ENCODE data around the gene ZFP92.
"Not testable (repeated sequence)": the region's sequence is repeated elsewhere in the genome, so short reads cannot be mapped to it uniquely, and the experiment has no call there.

Gene ZFP92, protein sequence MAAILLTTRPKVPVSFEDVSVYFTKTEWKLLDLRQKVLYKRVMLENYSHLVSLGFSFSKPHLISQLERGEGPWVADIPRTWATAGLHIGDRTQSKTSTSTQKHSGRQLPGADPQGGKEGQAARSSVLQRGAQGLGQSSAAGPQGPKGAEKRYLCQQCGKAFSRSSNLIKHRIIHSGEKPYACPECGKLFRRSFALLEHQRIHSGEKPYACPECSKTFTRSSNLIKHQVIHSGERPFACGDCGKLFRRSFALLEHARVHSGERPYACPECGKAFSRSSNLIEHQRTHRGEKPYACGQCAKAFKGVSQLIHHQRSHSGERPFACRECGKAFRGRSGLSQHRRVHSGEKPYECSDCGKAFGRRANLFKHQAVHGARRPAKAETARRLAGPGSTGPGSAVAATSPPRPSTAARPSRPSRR

DNA sequence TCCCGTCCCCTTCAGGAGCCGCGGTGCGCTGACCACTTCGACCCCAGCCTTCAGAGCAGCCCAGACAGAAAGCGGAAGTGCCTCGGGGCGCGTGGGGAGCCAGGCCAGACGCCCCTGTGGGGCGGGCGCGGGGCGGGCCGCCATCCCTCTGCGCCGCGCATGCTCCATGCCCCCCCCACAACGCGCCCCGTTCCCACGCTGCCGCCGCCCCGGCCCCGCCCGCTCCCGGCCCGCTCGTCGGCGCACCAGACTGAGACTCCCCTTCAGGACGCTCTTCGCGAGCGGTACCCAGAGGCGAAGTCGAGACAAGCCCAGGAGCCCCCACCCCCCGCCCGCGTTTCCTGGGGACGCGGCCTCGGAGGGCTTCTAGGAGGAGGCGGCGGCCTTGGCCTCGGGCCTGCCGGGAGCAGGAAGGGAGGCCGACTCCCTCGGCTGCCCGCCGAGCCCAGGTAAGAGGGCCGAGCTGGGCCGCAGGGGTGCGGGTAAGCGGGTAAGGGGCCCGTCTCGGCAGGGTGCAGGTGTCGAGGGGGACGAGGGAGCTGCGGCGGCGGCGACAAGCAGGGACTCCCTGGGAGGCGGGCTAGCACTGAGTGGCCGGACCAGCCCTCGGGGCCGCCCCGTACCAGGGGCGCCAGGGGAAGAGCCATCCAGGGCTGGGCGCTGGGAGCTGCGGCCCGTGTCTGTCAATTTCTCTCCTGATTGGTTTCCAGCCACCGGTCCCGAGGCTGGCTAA lies at the start of gene ZFP92:
Gene ZFP92 (plus strand): TSS at position 218 of the 733 bp plus-strand sequence. CDS start 6,851 bp downstream, outside the sequence.
- no peak for DNase-seq

DNA sequence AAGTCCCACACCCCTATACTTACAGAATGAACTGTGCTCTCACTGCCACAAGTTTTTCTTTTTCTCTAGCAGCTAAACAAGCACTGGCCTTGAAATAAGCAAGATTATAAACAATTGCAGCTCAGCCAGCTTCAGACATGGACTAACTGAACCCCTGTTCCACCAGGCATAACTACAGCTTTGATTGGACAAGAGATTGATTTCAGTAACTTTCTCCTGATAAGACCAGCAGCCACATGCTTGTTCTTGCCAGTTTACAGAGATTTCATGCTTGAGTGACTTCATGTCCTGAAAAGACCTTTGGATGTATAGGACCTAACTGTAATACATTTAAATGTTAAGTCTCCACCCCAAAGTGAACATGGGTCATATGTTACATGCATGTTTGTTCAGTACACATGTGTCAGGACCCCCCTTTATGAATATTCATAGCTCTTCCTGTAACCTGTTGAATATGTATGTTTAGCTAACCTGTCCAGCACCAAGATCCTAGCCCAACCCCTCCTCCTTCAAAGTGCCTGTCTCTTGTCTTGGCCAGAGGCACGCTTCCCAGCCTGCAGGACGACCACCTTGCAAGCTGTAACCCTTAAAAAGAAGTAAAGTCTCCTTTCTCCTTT lies 49.4 kb upstream of the ZFP92 start:
- no peak for DNase-seq

DNA sequence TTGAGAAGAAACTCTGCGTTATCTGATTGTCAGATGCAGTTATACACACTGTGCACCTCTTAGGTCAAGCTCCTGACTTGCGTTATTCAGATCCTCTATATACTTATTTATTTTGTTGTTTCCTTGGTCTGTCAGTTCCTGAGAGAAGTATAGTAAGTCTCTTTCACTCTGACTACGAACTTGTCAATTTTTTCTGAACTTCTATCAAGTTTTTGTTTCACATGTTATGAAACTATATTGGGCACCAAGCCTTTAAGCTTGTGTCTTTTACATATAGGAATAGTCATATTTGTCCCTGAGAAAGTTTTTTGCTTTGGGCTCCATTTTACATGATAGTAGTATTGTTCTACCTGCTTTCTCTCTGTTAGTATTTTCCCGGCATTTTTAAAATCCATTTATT lies 45.6 kb upstream of the ZFP92 start:
- no peak for DNase-seq

DNA sequence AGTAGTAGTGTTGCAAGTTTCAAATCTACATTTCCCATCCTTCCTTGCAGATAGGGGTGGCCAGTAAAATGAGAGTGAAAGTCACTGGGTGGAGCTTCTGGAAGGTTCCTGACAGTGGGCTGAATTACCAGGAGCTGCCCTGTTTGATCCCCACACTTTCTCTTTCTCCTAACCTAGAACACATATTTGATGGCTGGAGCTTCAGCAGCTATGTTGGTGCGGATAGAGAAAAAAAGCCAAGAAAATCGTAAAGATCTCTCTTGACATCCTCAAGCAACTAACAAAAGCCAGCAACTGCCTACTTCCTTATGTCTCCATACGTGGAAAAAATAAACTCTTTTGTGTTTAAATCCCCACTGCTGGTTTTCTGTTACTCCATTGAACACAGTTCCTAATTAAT lies 45.2 kb upstream of the ZFP92 start:
- no peak for DNase-seq

DNA sequence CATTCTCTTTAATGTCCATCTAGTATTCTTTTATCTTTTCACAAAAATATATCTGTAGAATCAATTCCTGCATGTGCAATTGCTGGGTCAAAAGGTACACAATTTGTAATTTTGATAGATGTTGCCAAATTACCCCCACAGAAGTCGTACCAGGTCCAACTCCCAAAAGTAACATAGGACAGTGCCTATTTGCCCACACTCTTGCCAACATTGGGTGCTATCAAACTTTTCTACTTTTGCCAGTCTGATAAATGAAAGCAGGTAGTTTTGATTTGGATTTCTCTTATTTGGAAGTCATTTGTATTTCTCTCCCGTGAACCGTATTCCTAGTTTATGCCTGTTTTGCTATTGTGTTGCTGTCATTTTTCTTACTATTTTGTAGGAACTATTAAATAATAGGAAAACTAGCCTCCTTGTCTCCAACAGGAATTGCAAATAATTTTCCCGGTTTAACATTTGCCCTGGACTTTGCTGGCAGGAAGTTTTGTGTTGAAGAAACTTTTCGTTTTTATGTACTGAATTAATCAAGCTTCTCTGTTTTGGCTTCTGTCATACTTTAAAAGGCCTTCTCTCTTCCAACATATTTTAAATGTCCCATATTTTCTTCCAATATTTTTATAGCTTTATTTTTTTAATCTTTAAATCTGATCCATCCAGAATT lies 44.3 kb upstream of the ZFP92 start:
- DNase-seq: no peak

DNA sequence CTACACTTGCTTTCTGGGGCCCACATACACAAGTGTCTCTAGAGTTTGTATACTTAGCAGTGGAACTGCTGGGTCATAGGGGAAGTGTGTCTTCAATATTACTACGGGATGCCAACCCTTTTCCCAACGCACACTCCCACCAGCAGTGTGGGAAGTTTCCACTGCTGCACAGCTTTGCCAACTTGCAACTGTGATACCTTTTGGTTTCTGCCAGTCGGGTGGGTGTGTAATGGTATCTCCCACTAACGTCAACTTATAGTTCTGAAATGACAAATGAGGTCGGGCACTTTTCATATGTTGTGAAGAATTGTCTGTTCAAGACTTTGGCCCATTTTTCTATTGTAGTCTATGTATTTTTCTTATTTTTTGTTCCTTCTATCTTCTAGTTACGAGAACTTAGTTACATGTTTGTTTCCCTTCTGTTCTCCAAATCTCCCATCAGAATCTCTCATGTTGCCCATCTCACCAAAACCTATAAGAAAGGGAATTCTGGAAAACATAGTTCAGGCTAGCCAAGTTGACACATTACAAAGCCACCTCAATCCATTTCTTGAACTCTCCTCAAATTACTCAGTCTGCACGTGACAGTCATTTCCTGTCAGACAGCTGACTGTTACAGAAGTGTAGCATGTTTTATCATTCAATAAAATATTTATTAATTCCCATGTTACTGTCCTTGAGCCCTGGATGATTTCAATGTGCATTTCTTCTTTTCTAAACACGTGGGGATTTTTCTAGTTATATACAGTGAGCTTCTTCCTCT lies 40.8 kb upstream of the ZFP92 start:
- no peak for DNase-seq

DNA sequence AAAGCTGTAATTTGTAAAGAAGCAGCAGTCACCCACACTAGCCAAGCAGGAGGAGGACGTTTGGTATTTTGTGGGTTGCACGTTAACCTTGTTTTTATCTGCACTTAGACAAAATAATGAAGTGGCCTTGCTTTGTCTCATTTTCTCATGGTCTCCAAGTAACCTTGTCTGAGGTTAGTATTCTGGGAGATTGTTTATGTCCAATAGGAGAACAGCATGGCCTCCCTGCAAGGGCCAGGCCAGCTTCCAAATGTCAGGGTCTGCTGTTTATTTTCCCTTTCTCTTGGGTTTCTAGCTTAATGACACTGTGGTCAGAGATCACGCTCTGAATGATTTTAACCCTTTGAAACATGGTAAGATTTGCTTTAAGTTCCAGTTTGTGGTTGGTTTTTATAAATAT lies 40.0 kb upstream of the ZFP92 start:
- DNase-seq: no peak

DNA sequence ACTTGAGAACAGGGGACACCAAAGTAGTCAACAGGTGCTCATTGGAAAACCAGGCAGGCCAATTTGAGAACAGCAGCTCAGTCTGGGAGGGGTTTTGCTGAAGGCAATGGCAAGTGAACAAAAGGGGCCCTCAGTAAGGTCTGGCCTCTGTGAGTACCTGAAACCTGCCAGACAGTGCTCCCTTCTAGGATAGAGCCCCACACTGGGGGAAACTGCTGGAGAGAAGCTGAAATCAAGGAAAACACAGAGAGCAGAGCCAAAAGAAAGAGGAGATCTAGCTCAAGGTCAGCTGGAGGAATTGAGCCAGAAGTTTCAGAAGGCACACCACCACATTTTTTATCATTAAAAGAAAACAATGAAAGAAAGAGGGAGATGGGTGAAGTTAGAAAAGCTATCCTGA lies 38.3 kb upstream of the ZFP92 start:
- no peak for DNase-seq

DNA sequence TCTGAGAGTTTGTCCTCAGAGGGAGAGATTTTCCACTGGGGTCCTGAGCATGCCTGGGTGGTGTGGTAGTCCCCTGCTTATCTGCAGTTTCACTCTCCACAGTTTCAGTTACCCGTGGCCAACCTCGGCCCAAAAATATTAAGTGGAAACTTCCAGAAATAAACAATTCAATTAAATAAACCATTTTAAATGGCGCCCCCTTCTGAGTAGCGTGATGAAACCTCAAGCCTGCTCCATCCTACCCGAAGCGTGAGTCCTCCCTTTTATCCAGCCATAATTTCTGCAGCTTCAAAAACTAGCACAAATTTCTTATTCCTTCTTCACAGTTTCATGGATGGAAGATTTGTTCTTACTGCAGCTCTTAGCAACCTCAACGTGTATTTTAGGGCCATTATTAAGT lies 36.8 kb upstream of the ZFP92 start:
- DNase-seq: no peak

DNA sequence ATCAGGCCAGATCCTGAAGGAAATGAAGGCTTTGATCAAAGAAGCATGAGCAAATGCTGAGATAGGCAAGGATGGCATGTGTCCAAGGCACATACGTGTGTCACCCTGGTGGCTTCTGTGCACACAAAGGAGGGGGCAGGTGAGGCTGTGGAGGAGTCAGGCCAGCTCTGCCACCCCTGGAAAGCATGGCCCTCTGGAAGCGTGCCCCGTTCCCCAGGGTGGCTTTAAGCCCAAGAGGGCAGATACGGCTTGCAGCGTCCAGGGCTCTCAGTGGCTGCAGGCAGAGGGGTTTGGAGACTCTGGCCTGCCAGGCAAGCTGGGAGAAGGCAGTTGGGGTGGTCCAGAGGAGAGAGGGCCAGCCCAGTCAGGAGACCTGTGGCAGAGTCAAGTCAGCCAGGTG lies 35.7 kb upstream of the ZFP92 start:
- no peak for DNase-seq

DNA sequence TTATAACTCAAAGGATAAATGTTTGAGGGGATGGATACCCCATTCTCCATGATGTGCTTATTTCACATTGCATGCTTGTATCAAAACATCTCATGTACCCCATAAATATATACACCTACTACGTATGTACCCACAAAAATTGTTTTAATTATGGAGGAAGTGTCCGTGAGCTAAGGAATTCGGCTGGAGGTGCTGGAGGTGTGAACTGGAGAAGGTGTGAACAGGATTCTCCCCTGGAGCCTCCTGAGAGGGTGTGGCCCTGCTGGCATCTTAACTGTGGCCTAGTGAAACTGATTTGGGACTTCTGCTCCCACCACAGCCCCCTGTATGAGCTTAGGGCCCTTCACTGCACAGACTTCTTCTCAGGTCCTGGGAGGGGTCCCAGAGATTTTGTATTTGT lies 33.5 kb upstream of the ZFP92 start:
- DNase-seq: no peak

DNA sequence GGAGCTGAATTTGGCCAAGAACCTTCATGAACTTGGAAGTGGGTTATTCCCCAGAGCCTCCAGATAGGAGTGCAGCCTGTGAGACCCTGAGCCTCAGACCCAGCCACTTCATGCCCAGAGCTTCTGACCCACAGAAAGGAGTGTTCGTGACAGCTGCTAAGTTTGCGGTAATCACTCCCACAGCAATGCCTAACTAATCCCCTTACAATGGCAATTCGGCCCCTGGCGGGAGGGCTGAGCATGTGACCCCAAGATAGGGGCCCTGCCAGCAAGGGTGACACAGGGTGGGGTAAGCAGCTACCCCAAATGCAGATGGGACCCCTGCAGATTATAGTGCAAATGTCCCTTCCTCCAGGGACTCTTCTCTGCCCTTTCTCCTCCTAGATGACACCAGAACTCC lies 32.7 kb upstream of the ZFP92 start:
- DNase-seq: no peak

DNA sequence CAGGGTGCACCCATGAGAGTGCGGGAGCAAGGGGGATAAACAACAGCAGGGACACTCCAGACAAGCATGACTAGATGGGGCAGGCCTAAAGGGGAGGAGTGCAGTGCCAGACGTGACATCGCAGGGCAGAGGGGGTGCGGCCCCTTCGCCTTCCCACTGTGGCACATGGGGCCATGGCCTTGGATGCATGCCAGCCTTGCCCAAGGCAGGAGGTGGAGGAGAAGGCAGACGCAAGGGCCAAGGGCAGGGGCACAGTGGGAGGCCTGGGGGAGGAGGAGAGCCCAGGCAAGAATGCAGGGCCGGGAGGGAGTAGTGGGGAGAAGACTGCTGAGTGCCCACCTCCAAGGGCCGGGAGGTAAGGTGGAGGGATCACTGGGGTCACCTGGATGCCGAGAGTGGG lies 31.8 kb upstream of the ZFP92 start:
- DNase-seq: no peak

DNA sequence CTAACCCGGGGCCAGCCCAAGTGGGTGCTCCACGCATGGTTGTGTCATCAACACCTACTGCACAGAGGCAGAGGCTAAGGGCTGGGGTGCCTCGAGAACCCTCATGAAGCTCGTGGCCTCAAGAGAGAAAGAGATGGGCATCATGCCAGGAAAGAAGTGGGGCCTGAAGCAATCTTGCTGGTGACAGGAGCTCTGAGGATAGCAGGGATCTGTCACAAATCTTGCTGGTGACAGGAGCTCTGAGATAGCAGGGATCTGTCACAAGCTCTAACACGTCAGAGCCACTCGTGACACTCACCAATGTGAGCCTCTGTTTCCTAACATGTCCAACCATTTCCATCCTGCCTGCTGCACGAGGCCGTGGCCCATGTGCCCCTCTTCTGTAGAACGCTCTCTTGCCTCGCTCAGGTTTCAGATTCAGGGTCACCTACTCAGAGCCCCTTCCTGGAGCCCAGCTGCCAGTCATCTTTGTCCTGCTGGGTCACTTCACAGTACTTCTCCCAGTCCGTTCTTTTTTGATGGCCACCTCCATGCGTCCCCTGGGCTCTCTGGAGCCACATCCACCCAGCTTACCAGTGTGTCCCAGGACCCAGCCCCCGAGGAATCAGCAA lies 31.2 kb upstream of the ZFP92 start:
- DNase-seq: no peak

DNA sequence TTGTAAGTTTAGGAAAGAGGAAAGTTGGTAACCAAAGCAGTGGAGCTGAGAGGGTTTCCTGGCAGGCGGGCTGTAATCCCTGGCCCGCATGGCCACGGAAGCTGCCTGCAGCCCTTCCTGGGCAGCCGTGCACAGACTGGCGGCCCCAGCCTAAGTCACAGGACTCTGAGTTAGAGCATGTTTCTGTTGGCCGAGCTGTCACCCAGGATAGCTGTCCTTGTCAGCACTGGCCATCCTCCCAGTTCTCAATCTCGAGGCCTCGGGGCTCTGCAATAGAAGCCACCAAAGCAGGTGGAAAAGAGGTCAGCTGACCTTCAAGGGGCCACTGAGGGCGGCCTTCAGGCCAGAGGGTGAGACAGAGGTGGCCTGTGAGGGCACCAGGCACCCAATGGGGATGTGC lies 30.6 kb upstream of the ZFP92 start:
- DNase-seq: no peak

DNA sequence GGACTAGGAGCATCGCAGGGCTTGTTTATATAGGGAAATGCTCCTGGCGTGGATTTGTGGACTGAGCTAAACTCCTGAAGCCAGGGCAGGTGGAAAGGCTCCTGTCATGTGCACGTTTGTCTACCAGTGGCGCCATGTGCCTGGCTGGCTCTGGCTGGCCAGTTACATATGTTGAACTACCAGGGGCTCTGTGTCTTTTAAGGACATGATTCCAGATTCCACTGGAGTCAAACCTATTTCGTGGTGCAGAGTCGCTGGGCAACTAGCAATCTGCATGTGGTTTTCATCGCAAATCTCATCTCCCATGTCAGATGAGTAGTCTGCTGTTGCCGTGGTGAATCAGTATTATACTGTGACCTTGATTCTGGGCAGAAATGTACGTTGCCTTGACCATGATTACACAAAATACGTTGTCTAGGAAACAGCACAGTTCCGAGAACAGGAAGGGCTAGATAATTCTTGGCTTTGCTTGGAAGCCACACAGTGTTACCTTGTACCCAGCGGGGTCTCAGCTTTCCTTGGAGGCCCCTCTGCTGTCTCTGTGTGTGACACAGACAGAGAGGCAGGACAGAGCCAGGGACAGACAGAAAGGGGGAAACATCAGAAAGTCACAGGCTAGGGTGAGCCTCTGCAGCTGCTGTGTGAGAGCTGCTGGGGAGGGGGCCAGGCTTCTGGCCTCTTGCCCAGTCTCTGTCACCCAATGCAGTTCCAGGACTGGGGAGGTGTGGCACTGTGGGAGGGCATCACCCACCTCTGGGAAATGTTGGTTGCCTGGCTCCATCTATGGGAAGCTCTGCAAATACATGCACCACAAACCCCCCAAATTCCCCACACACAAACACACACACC lies 29.4 kb upstream of the ZFP92 start:
- DNase-seq: no peak

DNA sequence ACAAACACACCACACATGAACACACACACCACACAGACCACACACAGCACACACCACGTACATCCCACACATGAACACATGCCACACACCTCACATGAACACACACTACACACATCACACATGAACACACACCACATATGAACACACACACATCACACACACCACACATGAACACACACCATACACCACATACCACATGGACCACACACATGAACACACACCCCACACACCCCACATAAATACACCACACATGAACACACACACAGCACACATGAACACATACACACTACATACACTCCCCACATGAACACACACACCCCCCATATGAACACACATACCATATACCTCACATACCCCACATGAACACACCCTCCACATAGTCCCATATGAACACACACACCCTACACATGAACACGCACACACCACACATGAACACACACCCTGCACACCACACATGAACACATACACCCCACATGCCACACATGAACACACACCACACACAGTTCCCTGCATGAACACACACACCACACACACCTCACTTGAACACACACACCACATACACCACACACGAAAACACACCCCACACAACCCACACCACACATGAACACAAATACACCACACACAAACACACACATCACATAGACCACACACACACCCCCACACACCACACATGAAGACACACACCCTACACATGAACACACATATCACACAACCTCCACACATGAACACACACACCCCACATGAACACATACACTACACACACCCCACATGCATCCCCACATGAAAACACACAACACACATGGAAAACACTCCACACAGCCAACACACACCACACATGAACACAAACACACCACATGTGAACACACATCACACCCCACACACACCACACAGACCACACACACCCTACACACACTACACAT lies 28.4 kb upstream of the ZFP92 start:
- DNase-seq: no peak

DNA sequence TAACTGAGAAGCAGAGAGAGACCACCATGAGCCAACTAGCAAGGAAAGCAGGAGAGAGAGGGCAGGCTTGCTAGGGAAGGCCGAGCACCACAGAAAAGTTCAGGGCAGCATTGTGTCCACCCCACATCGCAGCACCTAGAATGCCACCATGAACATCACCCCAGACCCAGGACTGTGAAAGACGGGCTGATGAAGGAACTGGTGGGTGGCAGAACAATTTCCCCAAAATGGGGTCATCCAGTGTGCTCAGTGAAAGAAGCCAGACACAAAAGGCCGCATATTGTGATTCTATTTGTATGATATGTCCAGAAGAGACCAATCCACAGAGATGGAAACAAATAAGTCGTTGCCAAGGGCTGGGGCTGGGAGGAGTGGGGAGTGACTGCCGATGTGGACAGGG lies 26.9 kb upstream of the ZFP92 start:
- DNase-seq: no peak

DNA sequence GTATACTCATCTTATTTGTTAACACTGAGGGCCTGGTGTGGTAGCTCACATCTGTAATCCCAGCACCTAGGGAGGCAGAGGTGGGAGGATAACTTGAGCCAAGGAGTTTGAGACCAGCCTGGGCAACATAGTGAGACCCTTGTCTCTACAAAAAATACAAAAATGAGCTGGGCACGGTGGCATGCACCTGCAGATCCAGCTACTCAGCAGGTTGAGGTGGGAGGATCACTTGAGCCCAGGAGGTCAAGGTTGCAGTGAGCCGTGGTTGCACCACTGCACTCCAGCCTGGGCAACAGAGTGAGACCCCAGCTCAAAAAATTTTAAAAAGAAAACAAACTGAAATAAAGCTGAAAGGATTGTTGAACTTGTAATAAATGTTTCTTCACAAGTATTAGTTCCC lies 26.3 kb upstream of the ZFP92 start:
- DNase-seq: not testable (repeated sequence)

DNA sequence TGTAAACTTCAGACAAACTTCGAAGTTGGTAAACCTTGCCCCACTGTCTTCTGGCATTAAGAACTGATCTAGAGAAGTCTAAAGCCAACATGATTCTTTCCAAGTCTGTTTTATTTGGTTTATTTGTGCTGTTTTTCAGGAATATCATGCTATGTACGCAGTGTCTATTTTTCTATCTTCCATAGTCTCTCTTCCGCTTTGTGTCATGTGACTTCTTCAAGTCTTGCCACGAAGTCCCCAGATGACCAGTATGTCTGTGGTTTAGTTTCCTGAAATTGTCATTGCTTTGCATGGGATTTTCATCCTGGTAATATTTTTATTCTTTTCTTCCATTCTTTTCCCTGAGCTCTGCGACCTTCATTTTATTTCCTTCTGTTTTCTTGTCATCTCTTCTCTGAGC lies 25.2 kb upstream of the ZFP92 start:
- no peak for DNase-seq
